Panc1 (cell line): ENCODE data around the gene YJU2. TPM values are rescaled to one million over a fixed set of nuclear protein-coding genes. Genes with fewer than 3 reads are reported as not detected.

Experiments used
- ATAC-seq: fragments of 200-7000 bp; cut with Tn5 transposase; 2 replicates; pipeline ENCODE4 v1.9.1; 2020; ENCODE audit warnings: mild to moderate bottlenecking, moderate library complexity
- BruUV-seq: library from RNA; stranded (reverse); fragments of 400-500 nt; replicated peaks from 2 replicates; lab custom pipeline; 2021; lab: Mats Ljungman, UMichigan
- CTCF ChIA-PET: fragments of 300-600 bp; sonication (Branson Sonifier 250); formaldehyde crosslinking; loops from one replicate; lab custom pipeline; 2022; ENCODE audit warnings: antibody characterized with exemption; lab: Charles Lee
- POLR2A ChIA-PET: fragments of 300-600 bp; sonication (Branson Sonifier 250); formaldehyde crosslinking; loops from one replicate; lab custom pipeline; 2022; ENCODE audit warnings: antibody characterized with exemption; lab: Charles Lee
- DNase-seq: peaks from one replicate; pipeline ENCODE4 v3.0.0-alpha.2; 2010; ENCODE audit warnings: low read depth, low spot score
- H3K27ac ChIP-seq: 2 replicates; pipeline ENCODE4 v1.5.1; 2011; ENCODE audit warnings: mild to moderate bottlenecking, low read length, inconsistent platforms
- H3K27me3 ChIP-seq: fragments of 200-500 bp; sonication (Bioruptor generic); 2 replicates; pipeline ENCODE4 v1.6.0; 2014; ENCODE audit warnings: low read length, inconsistent platforms; ENCODE audit not compliant: control insufficient read depth, insufficient read depth
- H3K36me3 ChIP-seq: fragments of 200-500 bp; sonication (Bioruptor generic); 2 replicates; pipeline ENCODE4 v1.5.1; 2014; ENCODE audit warnings: inconsistent platforms, mild to moderate bottlenecking, low read length, moderate library complexity; ENCODE audit not compliant: control insufficient read depth, insufficient read depth
- H3K4me1 ChIP-seq: 2 replicates; pipeline ENCODE4 v1.5.1; 2011; ENCODE audit warnings: inconsistent platforms, mild to moderate bottlenecking, low read length, moderate library complexity; ENCODE audit not compliant: control insufficient read depth, insufficient read depth
- H3K4me3 ChIP-seq, 2 experiments: 2 replicates each; pipeline ENCODE4 v1.5.1; 2011 to 2012; ENCODE audit warnings: low read depth in 2 of 2, low read length in 2 of 2, mild to moderate bottlenecking in 2 of 2, inconsistent platforms in 1 of 2, moderate library complexity in 1 of 2
- H3K9me3 ChIP-seq: fragments of 200-500 bp; sonication (Bioruptor generic); 2 replicates; pipeline ENCODE4 v1.5.1; 2014; ENCODE audit warnings: low read depth, mild to moderate bottlenecking, inconsistent platforms, low read length, moderate library complexity; ENCODE audit not compliant: control insufficient read depth, insufficient read depth
- POLR2AphosphoS5 ChIP-seq: IDR thresholded peaks from 2 replicates; pipeline ENCODE4 v1.6.1; 2012; ENCODE audit warnings: mild to moderate bottlenecking, low read depth, low read length, moderate library complexity
- SIN3A ChIP-seq: IDR thresholded peaks from 2 replicates; pipeline ENCODE4 v1.6.1; 2012; ENCODE audit warnings: low read depth, mild to moderate bottlenecking, low read length, moderate library complexity, borderline replicate concordance; ENCODE audit not compliant: insufficient read depth
- TCF7L2 ChIP-seq: IDR thresholded peaks from 2 replicates; pipeline ENCODE4 v1.6.1; 2011; ENCODE audit warnings: mild to moderate bottlenecking, low read depth, low read length, inconsistent platforms
- in situ Hi-C: cut with HindIII; loops from 2 replicates; pipeline ENCODE4 v1.10.0; 2016; ENCODE audit warnings: low sequenced_read_pairs, low pct_unique_long_range_greater_than_20kb
- intact Hi-C: fragments of 100-400 bp; cut with micrococcal nuclease; formaldehyde crosslinking; loops from one replicate; pipeline ENCODE4 v1.10.0; 2022; ENCODE audit not compliant: unreplicated experiment
- total RNA-seq: library from RNA; stranded (reverse); gene quantifications from one replicate; pipeline ENCODE4 v1.2.1, GENCODE V29; 2021; ENCODE audit not compliant: unreplicated experiment
- TF ChIP-seq, protein P1 (sequence below), 2 experiments: IDR thresholded peaks; 2 replicates each; pipeline ENCODE4 v1.6.1; 2011 to 2012; ENCODE audit warnings: low read depth in 2 of 2, control low read depth in 1 of 2, low read length in 1 of 2, mild to moderate bottlenecking in 1 of 2, moderate library complexity in 1 of 2; ENCODE audit not compliant: insufficient read depth in 1 of 2
- TF ChIP-seq, protein P2 (sequence below): fragments of 450-650 bp; IDR thresholded peaks from 2 replicates; pipeline ENCODE4 v1.5.1; 2017; ENCODE audit warnings: mild to moderate bottlenecking

Gene YJU2
- total RNA-seq, 1 experiment from 2014 or later, result 15.9 TPM

DNA sequence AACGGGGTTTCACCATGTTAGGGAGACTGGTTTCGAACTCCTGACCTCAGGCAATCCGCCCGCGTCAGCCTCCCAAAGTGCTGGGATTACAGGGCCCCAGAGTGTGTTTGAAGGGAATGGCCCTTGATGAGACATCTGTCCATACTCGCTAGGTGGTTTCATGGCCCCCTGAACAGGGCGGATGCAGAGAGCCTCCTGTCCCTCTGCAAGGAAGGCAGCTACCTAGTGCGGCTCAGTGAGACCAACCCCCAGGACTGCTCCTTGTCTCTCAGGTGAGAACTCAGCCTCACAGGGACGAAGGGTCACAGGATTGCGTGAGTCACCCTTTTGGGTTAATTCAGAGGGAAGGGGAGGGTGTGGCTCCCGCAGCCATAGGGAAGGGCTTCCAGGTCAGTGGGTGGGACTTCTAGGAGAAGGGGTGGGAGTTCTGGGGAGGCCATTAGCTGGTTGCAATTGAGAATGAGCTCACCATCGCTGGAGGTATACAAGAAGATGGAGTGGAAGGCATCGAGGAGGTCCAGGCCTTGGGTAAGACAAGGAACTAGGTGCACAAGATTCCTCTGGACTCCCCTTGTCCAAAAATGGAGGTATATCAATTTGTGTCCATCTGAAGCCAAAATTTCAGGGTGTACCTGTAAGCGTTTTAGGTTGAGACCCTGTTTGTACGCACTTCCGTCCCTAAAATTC lies 41.4 kb downstream of the YJU2 start:
- H3K36me3 ChIP-seq, result no peaks in the 10 kb centered on the region
- no peak for ATAC-seq
- TF ChIP-seq TCF7L2, result no peak
- no peak for TF ChIP-seq SIN3A
- no peak for TF ChIP-seq POLR2AphosphoS5
- no TSS peak for BruUV-seq
- no peak for DNase-seq
- peaks cover 4% of the 10 kb centered on the region; the same call in 1 of the 2 replicates for H3K4me1 ChIP-seq
- POLR2A ChIA-PET, result no interaction called here
- H3K27ac ChIP-seq, result no peak overlapping the region
- no peaks in the 10 kb centered on the region for H3K9me3 ChIP-seq
- intact Hi-C loops, result no loop called here
- H3K4me3 ChIP-seq, result no peak overlapping the region
- in situ Hi-C loops, result no loop called here
- H3K27me3 ChIP-seq, result no peaks in the 10 kb centered on the region
- CTCF ChIA-PET, result interaction anchor here (0.6 kb wide), 1 partner anchor 307 kb away, joined by 5 read pairs; no protein-coding TSS in a partner anchor

DNA sequence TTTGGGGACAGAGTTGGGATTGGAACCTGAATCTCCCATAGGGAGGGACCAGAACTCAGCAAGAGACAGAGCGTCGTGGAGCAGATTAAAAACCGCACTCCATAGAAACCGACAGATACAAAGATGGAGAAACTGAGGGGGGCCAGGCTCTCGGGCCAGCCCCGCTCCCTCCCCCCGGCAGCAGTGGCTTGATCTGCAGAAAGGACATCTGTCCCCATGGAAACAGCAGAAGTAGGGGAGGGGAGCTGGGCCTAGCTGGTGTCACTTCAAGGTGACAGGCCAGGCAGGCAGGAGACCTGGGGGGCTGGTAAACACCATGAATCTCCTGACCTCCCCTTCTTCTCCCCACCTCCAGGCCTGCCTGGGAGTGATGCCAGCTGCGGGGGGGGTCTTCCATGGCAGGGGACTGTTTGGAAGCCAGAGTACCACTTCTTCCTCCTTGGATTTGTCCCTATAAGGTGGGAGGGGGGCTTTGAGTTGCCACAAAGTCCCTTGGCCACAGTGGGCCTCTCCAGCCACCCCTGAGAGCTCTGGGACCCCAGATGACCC lies 44.4 kb downstream of the YJU2 start:
- H3K9me3 ChIP-seq, result no peaks in the 10 kb centered on the region
- intact Hi-C loops, result no loop called here
- DNase-seq (no peak), ATAC-seq (no peak)
- H3K4me1 ChIP-seq, result no peaks in the 10 kb centered on the region
- H3K4me3 ChIP-seq, result no peak overlapping the region
- BruUV-seq, result no TSS peak
- no peaks in the 10 kb centered on the region for H3K36me3 ChIP-seq
- H3K27me3 ChIP-seq, result no peaks in the 10 kb centered on the region
- CTCF ChIA-PET, result no interaction called here
- POLR2A ChIA-PET, result no interaction called here
- TF ChIP-seq, protein P1, sequence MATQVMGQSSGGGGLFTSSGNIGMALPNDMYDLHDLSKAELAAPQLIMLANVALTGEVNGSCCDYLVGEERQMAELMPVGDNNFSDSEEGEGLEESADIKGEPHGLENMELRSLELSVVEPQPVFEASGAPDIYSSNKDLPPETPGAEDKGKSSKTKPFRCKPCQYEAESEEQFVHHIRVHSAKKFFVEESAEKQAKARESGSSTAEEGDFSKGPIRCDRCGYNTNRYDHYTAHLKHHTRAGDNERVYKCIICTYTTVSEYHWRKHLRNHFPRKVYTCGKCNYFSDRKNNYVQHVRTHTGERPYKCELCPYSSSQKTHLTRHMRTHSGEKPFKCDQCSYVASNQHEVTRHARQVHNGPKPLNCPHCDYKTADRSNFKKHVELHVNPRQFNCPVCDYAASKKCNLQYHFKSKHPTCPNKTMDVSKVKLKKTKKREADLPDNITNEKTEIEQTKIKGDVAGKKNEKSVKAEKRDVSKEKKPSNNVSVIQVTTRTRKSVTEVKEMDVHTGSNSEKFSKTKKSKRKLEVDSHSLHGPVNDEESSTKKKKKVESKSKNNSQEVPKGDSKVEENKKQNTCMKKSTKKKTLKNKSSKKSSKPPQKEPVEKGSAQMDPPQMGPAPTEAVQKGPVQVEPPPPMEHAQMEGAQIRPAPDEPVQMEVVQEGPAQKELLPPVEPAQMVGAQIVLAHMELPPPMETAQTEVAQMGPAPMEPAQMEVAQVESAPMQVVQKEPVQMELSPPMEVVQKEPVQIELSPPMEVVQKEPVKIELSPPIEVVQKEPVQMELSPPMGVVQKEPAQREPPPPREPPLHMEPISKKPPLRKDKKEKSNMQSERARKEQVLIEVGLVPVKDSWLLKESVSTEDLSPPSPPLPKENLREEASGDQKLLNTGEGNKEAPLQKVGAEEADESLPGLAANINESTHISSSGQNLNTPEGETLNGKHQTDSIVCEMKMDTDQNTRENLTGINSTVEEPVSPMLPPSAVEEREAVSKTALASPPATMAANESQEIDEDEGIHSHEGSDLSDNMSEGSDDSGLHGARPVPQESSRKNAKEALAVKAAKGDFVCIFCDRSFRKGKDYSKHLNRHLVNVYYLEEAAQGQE (IDR thresholded peaks at IDR 0.05; ENCODE audit: insufficient read depth in 1 of 2, low read depth in 2 of 2, low read length in 1 of 2), result no peak
- TF ChIP-seq, protein P2, sequence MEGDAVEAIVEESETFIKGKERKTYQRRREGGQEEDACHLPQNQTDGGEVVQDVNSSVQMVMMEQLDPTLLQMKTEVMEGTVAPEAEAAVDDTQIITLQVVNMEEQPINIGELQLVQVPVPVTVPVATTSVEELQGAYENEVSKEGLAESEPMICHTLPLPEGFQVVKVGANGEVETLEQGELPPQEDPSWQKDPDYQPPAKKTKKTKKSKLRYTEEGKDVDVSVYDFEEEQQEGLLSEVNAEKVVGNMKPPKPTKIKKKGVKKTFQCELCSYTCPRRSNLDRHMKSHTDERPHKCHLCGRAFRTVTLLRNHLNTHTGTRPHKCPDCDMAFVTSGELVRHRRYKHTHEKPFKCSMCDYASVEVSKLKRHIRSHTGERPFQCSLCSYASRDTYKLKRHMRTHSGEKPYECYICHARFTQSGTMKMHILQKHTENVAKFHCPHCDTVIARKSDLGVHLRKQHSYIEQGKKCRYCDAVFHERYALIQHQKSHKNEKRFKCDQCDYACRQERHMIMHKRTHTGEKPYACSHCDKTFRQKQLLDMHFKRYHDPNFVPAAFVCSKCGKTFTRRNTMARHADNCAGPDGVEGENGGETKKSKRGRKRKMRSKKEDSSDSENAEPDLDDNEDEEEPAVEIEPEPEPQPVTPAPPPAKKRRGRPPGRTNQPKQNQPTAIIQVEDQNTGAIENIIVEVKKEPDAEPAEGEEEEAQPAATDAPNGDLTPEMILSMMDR, result no peak
- TF ChIP-seq TCF7L2 (no peak), SIN3A (no peak), POLR2AphosphoS5 (no peak)
- in situ Hi-C loops, result no loop called here
- H3K27ac ChIP-seq, result no peak overlapping the region

DNA sequence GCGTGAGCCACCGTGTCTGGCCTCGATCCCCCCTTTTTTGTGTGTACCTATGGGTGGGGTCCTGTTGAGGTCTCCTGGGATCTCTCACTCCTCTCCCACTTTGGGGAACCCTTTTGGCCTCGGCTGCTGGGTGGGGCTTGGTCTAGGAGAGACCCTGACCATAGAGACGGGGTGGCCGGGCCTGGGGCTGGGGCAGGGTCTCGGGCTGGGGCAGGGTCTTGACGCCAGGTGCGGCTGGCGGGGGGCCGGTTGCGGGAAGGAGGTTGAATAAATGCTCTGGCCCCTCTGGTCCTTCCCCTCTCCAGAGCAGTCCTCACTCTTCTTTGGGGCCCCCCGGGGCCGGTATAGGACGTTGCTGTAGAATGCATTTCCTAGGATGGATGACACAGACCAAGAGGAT lies 45.6 kb downstream of the YJU2 start:
- in situ Hi-C loops, result no loop called here
- Histone ChIP-seq H3K4me1 (no peaks in the 10 kb centered on the region), H3K27me3 (no peaks in the 10 kb centered on the region), H3K4me3 (no peak overlapping the region), H3K27ac (no peak overlapping the region), H3K9me3 (no peaks in the 10 kb centered on the region), H3K36me3 (no peaks in the 10 kb centered on the region)
- TF ChIP-seq TCF7L2 (no peak), POLR2AphosphoS5 (no peak), SIN3A (no peak)
- TF ChIP-seq, protein P1 (IDR thresholded peaks at IDR 0.05; ENCODE audit: insufficient read depth in 1 of 2, low read depth in 2 of 2, low read length in 1 of 2), result no peak
- TF ChIP-seq, protein P2, result no peak
- intact Hi-C loops, result no loop called here
- ChIA-PET POLR2A (no interaction called here), CTCF (no interaction called here)
- no peak for DNase-seq
- ATAC-seq, result no peak
- BruUV-seq, result no TSS peak
